ENCODE results near the gene MYL11. TPM values are rescaled to one million over a fixed set of nuclear protein-coding genes. Genes with fewer than 3 reads are reported as not detected.

Gene MYL11
- total and polyA plus RNA-seq, 4 donors, result 0.70 TPM; not detected in 3

GRCh38 chr16:30379158-30379783, 4.7 kb downstream of the MYL11 start:
- TF ChIP-seq TAF1 (conservative IDR thresholded peaks at IDR 0.05), result no peak
- TF ChIP-seq, protein P1, sequence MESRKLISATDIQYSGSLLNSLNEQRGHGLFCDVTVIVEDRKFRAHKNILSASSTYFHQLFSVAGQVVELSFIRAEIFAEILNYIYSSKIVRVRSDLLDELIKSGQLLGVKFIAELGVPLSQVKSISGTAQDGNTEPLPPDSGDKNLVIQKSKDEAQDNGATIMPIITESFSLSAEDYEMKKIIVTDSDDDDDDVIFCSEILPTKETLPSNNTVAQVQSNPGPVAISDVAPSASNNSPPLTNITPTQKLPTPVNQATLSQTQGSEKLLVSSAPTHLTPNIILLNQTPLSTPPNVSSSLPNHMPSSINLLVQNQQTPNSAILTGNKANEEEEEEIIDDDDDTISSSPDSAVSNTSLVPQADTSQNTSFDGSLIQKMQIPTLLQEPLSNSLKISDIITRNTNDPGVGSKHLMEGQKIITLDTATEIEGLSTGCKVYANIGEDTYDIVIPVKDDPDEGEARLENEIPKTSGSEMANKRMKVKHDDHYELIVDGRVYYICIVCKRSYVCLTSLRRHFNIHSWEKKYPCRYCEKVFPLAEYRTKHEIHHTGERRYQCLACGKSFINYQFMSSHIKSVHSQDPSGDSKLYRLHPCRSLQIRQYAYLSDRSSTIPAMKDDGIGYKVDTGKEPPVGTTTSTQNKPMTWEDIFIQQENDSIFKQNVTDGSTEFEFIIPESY (IDR thresholded peaks at IDR 0.05), result no peak
- TF ChIP-seq RAD21 (IDR thresholded peaks at IDR 0.05), result no peak
- TF ChIP-seq FOXA1 (IDR thresholded peaks at IDR 0.05), result no peak
- TF ChIP-seq MAX (IDR thresholded peaks at IDR 0.05), result no peak
- no peak for TF ChIP-seq JUND (IDR thresholded peaks at IDR 0.05)
- TF ChIP-seq HNF4A (conservative IDR thresholded peaks at IDR 0.05), result no peak
- TF ChIP-seq, protein P2, sequence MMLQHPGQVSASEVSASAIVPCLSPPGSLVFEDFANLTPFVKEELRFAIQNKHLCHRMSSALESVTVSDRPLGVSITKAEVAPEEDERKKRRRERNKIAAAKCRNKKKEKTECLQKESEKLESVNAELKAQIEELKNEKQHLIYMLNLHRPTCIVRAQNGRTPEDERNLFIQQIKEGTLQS (IDR thresholded peaks at IDR 0.05), result no peak
- no peak for TF ChIP-seq YY1 (IDR thresholded peaks at IDR 0.05)
- TF ChIP-seq CTCF (IDR thresholded peaks at IDR 0.05; ENCODE audit: low read depth, low read length, missing input control), result no peak
- no peaks in the 10 kb centered on the region for H3K9me3 ChIP-seq (ENCODE audit: control insufficient read depth in 4 of 4, low read length in 3 of 4)
- H3K27ac ChIP-seq (ENCODE audit: low read depth in 1 of 2, low read length in 2 of 2), result peak overlapping the region; percentile 51 to 81
- H3K36me3 ChIP-seq (ENCODE audit: control insufficient read depth in 4 of 4, insufficient read depth in 3 of 4, low read depth in 1 of 4, low read length in 3 of 4), result no peaks in the 10 kb centered on the region
- peak overlapping the region; percentile 14 to 29 for H3K9ac ChIP-seq (ENCODE audit: low read depth in 1 of 2, low read length in 2 of 2)
- peak overlapping the region; percentile 36 to 85 (median 51) for H3K4me3 ChIP-seq (ENCODE audit: low read depth in 1 of 3, low read length in 3 of 3)
- DNase-seq (ENCODE audit: low spot score), result no peak
- WGBS, result 40% methylated on average over 27 of the region's 27 CpGs
- H3K27me3 ChIP-seq (ENCODE audit: control insufficient read depth in 4 of 4, insufficient read depth in 4 of 4, low read length in 3 of 4), result no peaks in the 10 kb centered on the region
- peaks cover 5 to 15% (median 9%) of the 10 kb centered on the region in 4 donors for H3K4me1 ChIP-seq (ENCODE audit: control insufficient read depth in 4 of 4, insufficient read depth in 4 of 4, low read length in 3 of 4)

GRCh38 chr16:30380072-30380802, 5.6 kb downstream of the MYL11 start:
- Histone ChIP-seq H3K9ac (ENCODE audit: low read depth in 1 of 2, low read length in 2 of 2) (no peak overlapping the region), H3K36me3 (ENCODE audit: control insufficient read depth in 4 of 4, insufficient read depth in 3 of 4, low read depth in 1 of 4, low read length in 3 of 4) (no peaks in the 10 kb centered on the region), H3K27ac (ENCODE audit: low read depth in 1 of 2, low read length in 2 of 2) (no peak overlapping the region), H3K27me3 (ENCODE audit: control insufficient read depth in 4 of 4, insufficient read depth in 4 of 4, low read length in 3 of 4) (no peaks in the 10 kb centered on the region), H3K4me3 (ENCODE audit: low read depth in 1 of 3, low read length in 3 of 3) (no peak overlapping the region), H3K4me1 (ENCODE audit: control insufficient read depth in 4 of 4, insufficient read depth in 4 of 4, low read length in 3 of 4) (peaks cover 5 to 15% (median 9%) of the 10 kb centered on the region in 4 donors), H3K9me3 (ENCODE audit: control insufficient read depth in 4 of 4, low read length in 3 of 4) (no peaks in the 10 kb centered on the region)
- WGBS, result 95% methylated on average over 4 of the region's 4 CpGs
- DNase-seq (ENCODE audit: low spot score), result no peak
- no peak for TF ChIP-seq FOXA1 (IDR thresholded peaks at IDR 0.05)
- TF ChIP-seq, protein P2 (IDR thresholded peaks at IDR 0.05), result no peak

GRCh38 chr16:30380803-30381208, 6.2 kb downstream of the MYL11 start:
- no peak overlapping the region for H3K4me3 ChIP-seq (ENCODE audit: low read depth in 1 of 3, low read length in 3 of 3)
- H3K9me3 ChIP-seq (ENCODE audit: control insufficient read depth in 4 of 4, low read length in 3 of 4), result no peaks in the 10 kb centered on the region
- peaks cover 5 to 15% (median 9%) of the 10 kb centered on the region in 4 donors for H3K4me1 ChIP-seq (ENCODE audit: control insufficient read depth in 4 of 4, insufficient read depth in 4 of 4, low read length in 3 of 4)
- no peak overlapping the region for H3K9ac ChIP-seq (ENCODE audit: low read depth in 1 of 2, low read length in 2 of 2)
- WGBS, result 88% methylated on average over 6 of the region's 6 CpGs
- no peaks in the 10 kb centered on the region for H3K27me3 ChIP-seq (ENCODE audit: control insufficient read depth in 4 of 4, insufficient read depth in 4 of 4, low read length in 3 of 4)
- no peak overlapping the region for H3K27ac ChIP-seq (ENCODE audit: low read depth in 1 of 2, low read length in 2 of 2)
- DNase-seq (ENCODE audit: low spot score), result no peak
- H3K36me3 ChIP-seq (ENCODE audit: control insufficient read depth in 4 of 4, insufficient read depth in 3 of 4, low read depth in 1 of 4, low read length in 3 of 4), result no peaks in the 10 kb centered on the region
- TF ChIP-seq MAX (IDR thresholded peaks at IDR 0.05) (no peak), GABPA (IDR thresholded peaks at IDR 0.05 in 1 of 2, conservative IDR thresholded peaks at IDR 0.05 in 1 of 2) (no peak), TAF1 (conservative IDR thresholded peaks at IDR 0.05) (no peak), SP1 (IDR thresholded peaks at IDR 0.05) (no peak), EGR1 (IDR thresholded peaks at IDR 0.05; ENCODE audit: low read depth in 2 of 2) (no peak), CTCF (IDR thresholded peaks at IDR 0.05; ENCODE audit: low read depth, low read length, missing input control) (no peak), RXRA (IDR thresholded peaks at IDR 0.05) (no peak), YY1 (IDR thresholded peaks at IDR 0.05) (no peak)
- TF ChIP-seq, protein P1 (IDR thresholded peaks at IDR 0.05), result no peak
- TF ChIP-seq, protein P2 (IDR thresholded peaks at IDR 0.05), result no peak

Data from liver (tissue), 9 donors.